ENCODE data around the gene PRKACA. TPM values are rescaled to one million over a fixed set of nuclear protein-coding genes. Genes with fewer than 3 reads are reported as not detected.
"Not testable (repeated sequence)": the region's sequence is repeated elsewhere in the genome, so short reads cannot be mapped to it uniquely, and the experiment has no call there.

Gene PRKACA
- total RNA-seq, 3 donors from 2014 or later, result 45.0 to 46.1 (median 45.3) TPM

GRCh38 chr19:14051980-14052379 is 65.6 kb downstream of the PRKACA start:
- H3K36me3 Mint-ChIP-seq (ENCODE audit: insufficient read depth), result peaks cover 20% of the 10 kb centered on the region
- DNase-seq (no peak), ATAC-seq (no peak)
- no peaks in the 10 kb centered on the region for H3K27me3 Mint-ChIP-seq (ENCODE audit: low read depth)
- H3K9me3 Mint-ChIP-seq, result no peaks in the 10 kb centered on the region
- H3K4me1 Mint-ChIP-seq (ENCODE audit: low read depth), result peaks cover 3% of the 10 kb centered on the region
- H3K4me3 Mint-ChIP-seq, result no peak overlapping the region

DNA sequence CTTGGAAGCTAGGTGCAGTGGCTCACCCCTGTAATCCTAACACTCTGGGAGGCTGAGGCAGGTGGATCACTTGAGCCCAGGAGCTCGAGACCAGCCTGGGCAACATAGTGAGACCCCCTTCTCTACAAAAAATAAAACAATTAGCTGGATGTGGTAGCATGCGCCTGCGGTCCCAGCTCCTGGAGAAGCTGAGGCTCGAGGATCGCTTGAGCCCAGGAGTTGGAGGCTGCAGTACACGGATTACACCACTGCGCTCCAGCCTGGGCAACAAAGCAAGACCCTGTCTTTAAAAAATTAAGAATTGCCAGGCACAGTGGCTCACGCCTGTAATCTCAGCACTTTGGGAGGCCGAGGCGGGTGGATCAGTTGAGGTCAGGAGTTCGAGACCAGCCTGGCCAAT is 66.6 kb downstream of the PRKACA start:
- not testable (repeated sequence) for H3K4me1 Mint-ChIP-seq (ENCODE audit: low read depth); H3K27me3 Mint-ChIP-seq (ENCODE audit: low read depth); ATAC-seq; DNase-seq; H3K9me3 Mint-ChIP-seq; H3K4me3 Mint-ChIP-seq
- peaks cover 23% of the 10 kb centered on the region for H3K36me3 Mint-ChIP-seq (ENCODE audit: insufficient read depth)

- ATAC-seq, result no peak
- no peak overlapping the region for H3K4me3 Mint-ChIP-seq
- no peaks in the 10 kb centered on the region for H3K9me3 Mint-ChIP-seq
- no peaks in the 10 kb centered on the region for H3K27me3 Mint-ChIP-seq (ENCODE audit: low read depth)
- no peak for DNase-seq
- peaks cover 25% of the 10 kb centered on the region for H3K36me3 Mint-ChIP-seq (ENCODE audit: insufficient read depth)
- peaks cover 3% of the 10 kb centered on the region for H3K4me1 Mint-ChIP-seq (ENCODE audit: low read depth)
Observed at GRCh38 chr19:14050512-14050911, 67.0 kb downstream of the PRKACA start.

DNA sequence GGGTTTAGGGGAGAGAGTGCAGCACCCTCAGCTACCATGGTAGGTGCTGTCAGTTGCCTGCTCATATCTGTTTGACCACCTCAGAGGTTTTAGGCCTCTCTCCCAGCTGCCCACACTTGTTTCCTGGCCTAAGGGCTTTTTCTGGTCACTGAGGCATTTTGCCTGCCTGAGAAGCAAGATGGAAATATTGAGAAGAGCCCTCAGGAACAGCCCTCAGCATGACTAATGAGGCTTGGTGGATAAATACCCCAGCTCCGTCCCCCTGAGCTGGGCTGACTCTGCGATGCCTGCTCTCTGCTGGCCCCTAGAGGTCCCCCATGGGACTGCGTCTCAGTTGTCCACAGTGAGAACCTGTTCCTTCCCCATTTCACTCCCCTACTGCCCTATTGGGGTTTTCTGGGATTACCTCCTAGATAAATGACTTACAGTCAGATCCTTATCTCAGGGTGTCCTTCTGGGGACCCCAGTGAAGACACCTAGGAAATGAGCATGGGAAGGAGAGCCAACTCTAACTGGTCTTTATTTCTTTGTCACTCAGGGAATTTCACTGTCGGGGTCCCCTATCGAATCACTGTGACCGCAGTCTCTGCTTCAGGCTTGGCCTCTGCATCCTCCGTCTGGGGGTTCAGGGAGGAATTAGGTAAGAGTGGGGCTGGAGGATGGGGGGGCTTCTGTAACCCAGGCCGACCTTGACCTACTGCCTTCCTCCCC is 69.0 kb downstream of the PRKACA start:
- ATAC-seq (peak; percentile 93 to 94), DNase-seq (peak; percentile 81)
- peaks cover 3% of the 10 kb centered on the region for H3K4me1 Mint-ChIP-seq (ENCODE audit: low read depth)
- no peaks in the 10 kb centered on the region for H3K9me3 Mint-ChIP-seq
- H3K36me3 Mint-ChIP-seq (ENCODE audit: insufficient read depth), result peaks cover 25% of the 10 kb centered on the region
- H3K4me3 Mint-ChIP-seq, result no peak overlapping the region
- H3K27me3 Mint-ChIP-seq (ENCODE audit: low read depth), result no peaks in the 10 kb centered on the region

GRCh38 chr19:14047866-14048265 is 69.7 kb downstream of the PRKACA start:
- not testable (repeated sequence) for H3K4me3 Mint-ChIP-seq; ATAC-seq; H3K27me3 Mint-ChIP-seq (ENCODE audit: low read depth); H3K4me1 Mint-ChIP-seq (ENCODE audit: low read depth); H3K9me3 Mint-ChIP-seq; DNase-seq
- H3K36me3 Mint-ChIP-seq (ENCODE audit: insufficient read depth), result peaks cover 29% of the 10 kb centered on the region

GRCh38 chr19:14042659-14043608 is 74.6 kb downstream of the PRKACA start:
- H3K36me3 Mint-ChIP-seq (ENCODE audit: insufficient read depth), result peaks cover 23% of the 10 kb centered on the region
- not testable (repeated sequence) for H3K4me3 Mint-ChIP-seq; H3K27me3 Mint-ChIP-seq (ENCODE audit: low read depth); H3K9me3 Mint-ChIP-seq; H3K4me1 Mint-ChIP-seq (ENCODE audit: low read depth); DNase-seq
- ATAC-seq, result peak; percentile 43 to 51

Other genes with a start within 250 kb of the PRKACA start
- gene NANOS3, start 240.6 kb downstream of the PRKACA start, total RNA-seq, result under 1 TPM in 1 of 3 donors, not detected in 2; 0.52 TPM
- gene BRME1, start 211.6 kb downstream of the PRKACA start, total RNA-seq, result 1 to 10 TPM; 7.3 to 9.3 (median 8.9) TPM
- gene CC2D1A, start 211.6 kb downstream of the PRKACA start, total RNA-seq, result 10 to 100 TPM; 34.1 to 40.2 (median 39.6) TPM
- under 1 TPM in 2 of 3 donors, not detected in 1; 0.08 to 0.30 TPM for gene PODNL1, start 179.3 kb downstream of the PRKACA start, total RNA-seq
- gene DCAF15, start 165.3 kb downstream of the PRKACA start, total RNA-seq, result 10 to 100 TPM; 65.2 to 75.4 (median 66.2) TPM
- 10 to 100 TPM; 11.3 to 13.8 (median 12.3) TPM for gene RFX1, start 111.4 kb downstream of the PRKACA start, total RNA-seq
- not detected for gene RLN3, start 89.6 kb downstream of the PRKACA start, total RNA-seq
- gene IL27RA, start 86.0 kb downstream of the PRKACA start, total RNA-seq, result 100 to 1,000 TPM in 1 of 3 donors, 10 to 100 TPM in 2; 91.2 to 102 (median 94.0) TPM
- gene PALM3, start 55.7 kb downstream of the PRKACA start, total RNA-seq, result not detected
- under 1 TPM; 0.24 to 0.48 (median 0.43) TPM for gene MISP3, start 45.0 kb downstream of the PRKACA start, total RNA-seq
- gene C19orf67, start 32.0 kb downstream of the PRKACA start, total RNA-seq, result under 1 TPM in 1 of 3 donors, not detected in 2; 0.48 TPM
- 100 to 1,000 TPM in 2 of 3 donors, 10 to 100 TPM in 1; 90.0 to 130 (median 112) TPM for gene SAMD1, start 27.0 kb downstream of the PRKACA start, total RNA-seq
- gene ASF1B, start 18.8 kb upstream of the PRKACA start, total RNA-seq, result 10 to 100 TPM; 18.5 to 26.7 (median 21.0) TPM
- gene ADGRL1, start 88.4 kb upstream of the PRKACA start, total RNA-seq, result 10 to 100 TPM; 22.2 to 30.2 (median 23.6) TPM